Activated CD4-positive, alpha-beta memory T cell treated with anti-CD3 and anti-CD28 coated beads, Interleukin-2, amount 10 ng/mL, durations not matched to agents 7 days and 5 days (primary cell): Measurements from ENCODE around the gene MAP2K3. TPM values are rescaled to one million over a fixed set of nuclear protein-coding genes. Genes with fewer than 3 reads are reported as not detected.
"Not testable (repeated sequence)": the region's sequence is repeated elsewhere in the genome, so short reads cannot be mapped to it uniquely, and the experiment has no call there.

Experiments
- CTCF ChIA-PET: fragments of 350-600 bp; sonication (Branson Sonifier 250); formaldehyde crosslinking; loops from one replicate; lab custom pipeline; 2021; ENCODE audit warnings: antibody characterized with exemption, inconsistent platforms; lab: Charles Lee
- POLR2A ChIA-PET: fragments of 350-600 bp; sonication (Branson Sonifier 250); formaldehyde crosslinking; loops from one replicate; lab custom pipeline; 2021; ENCODE audit warnings: antibody characterized with exemption; lab: Charles Lee
- DNase-seq: peaks from one replicate; pipeline ENCODE4 v3.0.0-alpha.2; 2020
- H3K27ac Mint-ChIP-seq: one replicate; pipeline ENCODE4 v1.8.0; 2021; ENCODE audit warnings: mild to moderate bottlenecking, mixed read lengths
- H3K27me3 Mint-ChIP-seq: one replicate; pipeline ENCODE4 v1.8.0; 2021; ENCODE audit warnings: mixed read lengths
- H3K36me3 Mint-ChIP-seq: one replicate; pipeline ENCODE4 v1.8.0; 2021; ENCODE audit warnings: low read depth, mixed read lengths
- H3K4me1 Mint-ChIP-seq: one replicate; pipeline ENCODE4 v1.8.0; 2021; ENCODE audit warnings: mixed read lengths
- H3K4me3 Mint-ChIP-seq: one replicate; pipeline ENCODE4 v1.8.0; 2021; ENCODE audit warnings: mild to moderate bottlenecking, mixed read lengths
- H3K9me3 Mint-ChIP-seq: one replicate; pipeline ENCODE4 v1.8.0; 2021; ENCODE audit warnings: mixed read lengths
- total RNA-seq, 2 experiments: library from RNA; stranded (reverse); gene quantifications; one replicate each; pipeline ENCODE4 v1.2.3, GENCODE V29; 2021

The MAP2K3 gene
- total RNA-seq, 2 experiments from 2014 or later, result 74.2 to 76.0 TPM

GRCh38 chr17:21305431-21306180, 21.1 kb downstream of the MAP2K3 start:
- POLR2A ChIA-PET, result interaction anchor here (1.4 kb wide), 1 partner anchor 475 kb away, joined by 3 read pairs; no protein-coding TSS in a partner anchor
- H3K4me1 Mint-ChIP-seq, CTCF ChIA-PET, H3K27me3 Mint-ChIP-seq, H3K27ac Mint-ChIP-seq, H3K9me3 Mint-ChIP-seq, H3K4me3 Mint-ChIP-seq, DNase-seq: not testable (repeated sequence)
- H3K36me3 Mint-ChIP-seq, result peaks cover 77% of the 10 kb centered on the region

- DNase-seq, H3K4me3 Mint-ChIP-seq, H3K27ac Mint-ChIP-seq, H3K9me3 Mint-ChIP-seq, H3K4me1 Mint-ChIP-seq, H3K27me3 Mint-ChIP-seq, CTCF ChIA-PET: not testable (repeated sequence)
- POLR2A ChIA-PET, result interaction anchor here (1.4 kb wide), 1 partner anchor 474 kb away, joined by 3 read pairs; no protein-coding TSS in a partner anchor
- peaks cover 71% of the 10 kb centered on the region for H3K36me3 Mint-ChIP-seq
These were observed 22.2 kb downstream of the MAP2K3 start for GRCh38 chr17:21306611-21307272.

GRCh38 chr17:21307273-21307625, 22.7 kb downstream of the MAP2K3 start:
- H3K36me3 Mint-ChIP-seq, result peaks cover 66% of the 10 kb centered on the region
- DNase-seq, H3K27me3 Mint-ChIP-seq: not testable (repeated sequence)

GRCh38 chr17:21308931-21309381, 24.4 kb downstream of the MAP2K3 start:
- peaks cover 59% of the 10 kb centered on the region for H3K36me3 Mint-ChIP-seq

More at GRCh38 chr17:21307273-21307625, 22.7 kb downstream of the MAP2K3 start:
- CTCF ChIA-PET, H3K9me3 Mint-ChIP-seq, H3K4me3 Mint-ChIP-seq, H3K27ac Mint-ChIP-seq, H3K4me1 Mint-ChIP-seq: not testable (repeated sequence)
- POLR2A ChIA-PET, result interaction anchor here (1.4 kb wide), 1 partner anchor 473 kb away, joined by 3 read pairs; no protein-coding TSS in a partner anchor

GRCh38 chr17:21310061-21310765, 25.7 kb downstream of the MAP2K3 start:
- H3K9me3 Mint-ChIP-seq, H3K4me1 Mint-ChIP-seq, H3K27me3 Mint-ChIP-seq, H3K4me3 Mint-ChIP-seq, H3K27ac Mint-ChIP-seq, POLR2A ChIA-PET, CTCF ChIA-PET, DNase-seq: not testable (repeated sequence)
- H3K36me3 Mint-ChIP-seq, result peaks cover 58% of the 10 kb centered on the region

More at GRCh38 chr17:21308931-21309381, 24.4 kb downstream of the MAP2K3 start:
- H3K4me1 Mint-ChIP-seq, POLR2A ChIA-PET, H3K27ac Mint-ChIP-seq, H3K27me3 Mint-ChIP-seq, CTCF ChIA-PET, H3K4me3 Mint-ChIP-seq, H3K9me3 Mint-ChIP-seq, DNase-seq: not testable (repeated sequence)

GRCh38 chr17:21310766-21311602, 26.5 kb downstream of the MAP2K3 start:
- H3K4me3 Mint-ChIP-seq, H3K4me1 Mint-ChIP-seq, CTCF ChIA-PET, POLR2A ChIA-PET, H3K27me3 Mint-ChIP-seq, H3K9me3 Mint-ChIP-seq, H3K27ac Mint-ChIP-seq, DNase-seq: not testable (repeated sequence)
- H3K36me3 Mint-ChIP-seq, result peaks cover 51% of the 10 kb centered on the region

- ChIA-PET POLR2A (no interaction called here), CTCF (no interaction called here)
- DNase-seq, result no peak
- H3K4me1 Mint-ChIP-seq, result no peaks in the 10 kb centered on the region
- H3K36me3 Mint-ChIP-seq, result peaks cover 35% of the 10 kb centered on the region
- no peak overlapping the region for H3K27ac Mint-ChIP-seq
- peaks cover 5% of the 10 kb centered on the region for H3K9me3 Mint-ChIP-seq
- no peak overlapping the region for H3K4me3 Mint-ChIP-seq
- H3K27me3 Mint-ChIP-seq, result no peaks in the 10 kb centered on the region
These were observed 28.8 kb downstream of the MAP2K3 start for GRCh38 chr17:21313320-21313719.

- H3K27me3 Mint-ChIP-seq, H3K4me1 Mint-ChIP-seq, POLR2A ChIA-PET, H3K9me3 Mint-ChIP-seq, H3K27ac Mint-ChIP-seq, DNase-seq, CTCF ChIA-PET, H3K4me3 Mint-ChIP-seq: not testable (repeated sequence)
- H3K36me3 Mint-ChIP-seq, result peaks cover 31% of the 10 kb centered on the region
These were observed 29.2 kb downstream of the MAP2K3 start for GRCh38 chr17:21313761-21314160.

GRCh38 chr17:21314261-21314664, 29.8 kb downstream of the MAP2K3 start:
- H3K27me3 Mint-ChIP-seq, H3K9me3 Mint-ChIP-seq, DNase-seq, CTCF ChIA-PET, POLR2A ChIA-PET, H3K4me3 Mint-ChIP-seq, H3K27ac Mint-ChIP-seq, H3K4me1 Mint-ChIP-seq: not testable (repeated sequence)
- peaks cover 26% of the 10 kb centered on the region for H3K36me3 Mint-ChIP-seq

- POLR2A ChIA-PET, H3K4me1 Mint-ChIP-seq, H3K9me3 Mint-ChIP-seq, CTCF ChIA-PET, H3K4me3 Mint-ChIP-seq, H3K27me3 Mint-ChIP-seq, H3K27ac Mint-ChIP-seq, DNase-seq: not testable (repeated sequence)
- H3K36me3 Mint-ChIP-seq, result peaks cover 26% of the 10 kb centered on the region
These were observed 30.2 kb downstream of the MAP2K3 start for GRCh38 chr17:21314701-21315111.

GRCh38 chr17:21315246-21316000, 30.9 kb downstream of the MAP2K3 start:
- CTCF ChIA-PET, H3K9me3 Mint-ChIP-seq, H3K27me3 Mint-ChIP-seq, DNase-seq, H3K27ac Mint-ChIP-seq, H3K4me3 Mint-ChIP-seq, H3K4me1 Mint-ChIP-seq, POLR2A ChIA-PET: not testable (repeated sequence)
- H3K36me3 Mint-ChIP-seq, result peaks cover 19% of the 10 kb centered on the region
